ENCODE measurements around the gene CTBP2. TPM values are rescaled to one million over a fixed set of nuclear protein-coding genes. Genes with fewer than 3 reads are reported as not detected.

Gene CTBP2
- total and polyA plus RNA-seq, 11 donors: 10.1 to 45.5 (median 29.1) TPM

- Histone ChIP-seq H3K4me3 (peak overlapping the region; percentile 72 to 98 (median 90)), H3K27ac (peak overlapping the region; percentile 89 to 99 (median 98)), H3K27me3 (no peaks in the 10 kb centered on the region), H3K4me1 (peaks cover 3 to 35% (median 25%) of the 10 kb centered on the region in 12 donors), H3K36me3 (no peaks in the 10 kb centered on the region), H3K9me3 (no peaks in the 10 kb centered on the region)
- 0 to 1% (median 0%) methylated on average over 31 to 76 of the region's 76 CpGs for WGBS, 4 donors
- DNase-seq (peak; percentile 81 to 89 (median 83)), ATAC-seq (peak; percentile 56 to 78 (median 74))
- peak in 1 of 2 donors; percentile 51 for TF ChIP-seq POLR2A (IDR thresholded peaks at IDR 0.05)
- TF ChIP-seq CTCF (IDR thresholded peaks at IDR 0.05): peak; percentile 28 to 65 (median 52)
- intact Hi-C loops (cut with DNase I): loop anchor here (5.0 to 10.0 kb wide), 7 partner anchors 99 to 564 kb away; partner anchors contain the start of gene EDRF1 (in 1 of the 10)
Measured at GRCh38 chr10:125160856-125161706, 718 bp upstream of the CTBP2 start.

- Histone ChIP-seq H3K36me3 (no peaks in the 10 kb centered on the region), H3K27ac (peak overlapping the region; percentile 91 to 99 (median 98)), H3K27me3 (no peaks in the 10 kb centered on the region), H3K9me3 (no peaks in the 10 kb centered on the region), H3K4me3 (peak overlapping the region; percentile 72 to 98 (median 90)), H3K4me1 (peaks cover 6 to 51% (median 41%) of the 10 kb centered on the region in 12 donors)
- DNase-seq (peak in 1 of 5 donors; percentile 58), ATAC-seq (no peak)
- 0 to 1% (median 0%) methylated on average over 26 to 66 of the region's 66 CpGs for WGBS, 4 donors
- intact Hi-C loops (cut with DNase I): loop anchor here (1.0 to 10.0 kb wide), 14 partner anchors 37 to 558 kb away; partner anchors contain the start of gene EDRF1 (in 1 of the 10)
- TF ChIP-seq POLR2A (IDR thresholded peaks at IDR 0.05) (no peak), CTCF (IDR thresholded peaks at IDR 0.05) (no peak)
Measured at GRCh38 chr10:125159486-125159931, 854 bp downstream of the CTBP2 start.

- intact Hi-C loops (cut with DNase I): loop anchor here (1.0 to 10.0 kb wide), 14 partner anchors 37 to 558 kb away; partner anchors contain the start of gene EDRF1 (in 1 of the 10)
Measured at GRCh38 chr10:125158601-125159485, 1.5 kb downstream of the CTBP2 start.

More at GRCh38 chr10:125158601-125159485, 1.5 kb downstream of the CTBP2 start:
- Histone ChIP-seq H3K36me3 (no peaks in the 10 kb centered on the region), H3K27me3 (no peaks in the 10 kb centered on the region), H3K4me3 (peak overlapping the region; percentile 72 to 98 (median 90)), H3K9me3 (no peaks in the 10 kb centered on the region), H3K4me1 (peaks cover 12 to 57% (median 47%) of the 10 kb centered on the region in 12 donors), H3K27ac (peak overlapping the region; percentile 91 to 99 (median 98))
- ATAC-seq (peak in 3 of 4 donors; percentile 50 to 56 (median 50)), DNase-seq (peak; percentile 56 to 79 (median 74))
- 0 to 1% (median 0%) methylated on average over 65 to 115 of the region's 115 CpGs for WGBS, 4 donors
- TF ChIP-seq CTCF (IDR thresholded peaks at IDR 0.05) (peak in 1 of 12 donors; percentile 9), POLR2A (IDR thresholded peaks at IDR 0.05) (peak in 1 of 2 donors; percentile 56)
